ENCODE measurements around the gene NFKBIE.

DNA sequence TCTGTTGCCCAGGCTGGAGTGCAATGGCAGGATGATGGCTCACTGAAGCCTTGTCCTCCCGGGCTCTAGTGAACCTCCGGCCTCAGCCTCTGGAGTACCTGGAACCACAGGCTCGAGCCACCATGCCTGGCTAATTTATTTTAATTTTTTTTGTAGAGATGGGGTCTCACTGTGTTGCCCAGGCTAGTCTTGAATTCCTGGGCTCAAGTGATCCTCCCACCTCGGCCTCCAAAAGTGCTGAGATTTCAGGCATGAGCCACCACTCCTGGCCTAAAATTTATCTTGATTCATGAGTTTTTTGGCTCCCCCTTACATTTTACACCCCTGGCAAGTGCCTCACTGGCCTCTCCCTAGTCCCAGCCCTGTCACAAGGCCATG lies 44.4 kb downstream of the NFKBIE start:
- TF ChIP-seq, protein P1, sequence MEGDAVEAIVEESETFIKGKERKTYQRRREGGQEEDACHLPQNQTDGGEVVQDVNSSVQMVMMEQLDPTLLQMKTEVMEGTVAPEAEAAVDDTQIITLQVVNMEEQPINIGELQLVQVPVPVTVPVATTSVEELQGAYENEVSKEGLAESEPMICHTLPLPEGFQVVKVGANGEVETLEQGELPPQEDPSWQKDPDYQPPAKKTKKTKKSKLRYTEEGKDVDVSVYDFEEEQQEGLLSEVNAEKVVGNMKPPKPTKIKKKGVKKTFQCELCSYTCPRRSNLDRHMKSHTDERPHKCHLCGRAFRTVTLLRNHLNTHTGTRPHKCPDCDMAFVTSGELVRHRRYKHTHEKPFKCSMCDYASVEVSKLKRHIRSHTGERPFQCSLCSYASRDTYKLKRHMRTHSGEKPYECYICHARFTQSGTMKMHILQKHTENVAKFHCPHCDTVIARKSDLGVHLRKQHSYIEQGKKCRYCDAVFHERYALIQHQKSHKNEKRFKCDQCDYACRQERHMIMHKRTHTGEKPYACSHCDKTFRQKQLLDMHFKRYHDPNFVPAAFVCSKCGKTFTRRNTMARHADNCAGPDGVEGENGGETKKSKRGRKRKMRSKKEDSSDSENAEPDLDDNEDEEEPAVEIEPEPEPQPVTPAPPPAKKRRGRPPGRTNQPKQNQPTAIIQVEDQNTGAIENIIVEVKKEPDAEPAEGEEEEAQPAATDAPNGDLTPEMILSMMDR (IDR thresholded peaks at IDR 0.05; ENCODE audit: low read length) = no peak
- TF ChIP-seq EZH2 (IDR thresholded peaks at IDR 0.05; ENCODE audit: borderline replicate concordance, low read length) = no peak

Measured in OCI-LY1 (cell line).